Measurements from ENCODE around the gene SMOC1.
"Not testable (repeated sequence)": the region's sequence is repeated elsewhere in the genome, so short reads cannot be mapped to it uniquely, and the experiment has no call there.

The SMOC1 gene

GRCh38 chr14:69901113-69901951 is 22.1 kb downstream of the SMOC1 start:
- peak; percentile 29 for DNase-seq (ENCODE audit: low spot score)

- not testable (repeated sequence) for DNase-seq (ENCODE audit: low spot score)
These were observed 23.8 kb downstream of the SMOC1 start for GRCh38 chr14:69903046-69903445.

GRCh38 chr14:69904246-69904645 is 25.0 kb downstream of the SMOC1 start:
- no peak for DNase-seq (ENCODE audit: low spot score)

- no peak for DNase-seq (ENCODE audit: low spot score)
These were observed 27.0 kb downstream of the SMOC1 start for GRCh38 chr14:69906201-69906600.

GRCh38 chr14:69909826-69910550 is 30.8 kb downstream of the SMOC1 start:
- peak; percentile 45 for DNase-seq (ENCODE audit: low spot score)

- DNase-seq (ENCODE audit: low spot score), result peak; percentile 78
These were observed 31.7 kb downstream of the SMOC1 start for GRCh38 chr14:69910871-69911270.

- no peak for DNase-seq (ENCODE audit: low spot score)
These were observed 34.5 kb downstream of the SMOC1 start for GRCh38 chr14:69913686-69914085.

- DNase-seq (ENCODE audit: low spot score), result no peak
These were observed 37.2 kb downstream of the SMOC1 start for GRCh38 chr14:69916396-69916795.

- no peak for DNase-seq (ENCODE audit: low spot score)
These were observed 38.1 kb downstream of the SMOC1 start for GRCh38 chr14:69917287-69917686.

GRCh38 chr14:69919815-69920214 is 40.6 kb downstream of the SMOC1 start:
- no peak for DNase-seq (ENCODE audit: low spot score)

GRCh38 chr14:69921052-69921451 is 41.8 kb downstream of the SMOC1 start:
- no peak for DNase-seq (ENCODE audit: low spot score)

GRCh38 chr14:69922198-69922597 is 43.0 kb downstream of the SMOC1 start:
- peak; percentile 42 for DNase-seq (ENCODE audit: low spot score)

- no peak for DNase-seq (ENCODE audit: low spot score)
These were observed 45.0 kb downstream of the SMOC1 start for GRCh38 chr14:69924201-69924600.

- no peak for DNase-seq (ENCODE audit: low spot score)
These were observed 48.9 kb downstream of the SMOC1 start for GRCh38 chr14:69928111-69928523.

- DNase-seq (ENCODE audit: low spot score), result no peak
These were observed 51.7 kb downstream of the SMOC1 start for GRCh38 chr14:69930780-69931379.

- DNase-seq (ENCODE audit: low spot score), result no peak
These were observed 52.7 kb downstream of the SMOC1 start for GRCh38 chr14:69931960-69932359.

- no peak for DNase-seq (ENCODE audit: low spot score)
These were observed 53.2 kb downstream of the SMOC1 start for GRCh38 chr14:69932391-69932790.

- DNase-seq (ENCODE audit: low spot score), result no peak
These were observed 54.5 kb downstream of the SMOC1 start for GRCh38 chr14:69933623-69934275.

GRCh38 chr14:69937367-69938081 is 58.3 kb downstream of the SMOC1 start:
- no peak for DNase-seq (ENCODE audit: low spot score)

GRCh38 chr14:69938751-69939150 is 59.5 kb downstream of the SMOC1 start:
- no peak for DNase-seq (ENCODE audit: low spot score)
